GM21423 (cell line): ENCODE data around the gene USP47.

Experiments
- ATAC-seq: cut with Tn5 transposase; IDR thresholded peaks from one replicate; pipeline ENCODE4 v1.9.1; 2021; ENCODE audit warnings: mild to moderate bottlenecking, moderate library complexity; ENCODE audit not compliant: unreplicated experiment

Gene USP47

GRCh38 chr11:11963842-11964773, 122.3 kb downstream of the USP47 start:
- no peak for ATAC-seq

GRCh38 chr11:11964774-11965150, 123.0 kb downstream of the USP47 start:
- ATAC-seq, result no peak

- ATAC-seq, result no peak
Measured at GRCh38 chr11:11965192-11965591, 123.4 kb downstream of the USP47 start.

GRCh38 chr11:11965656-11966353, 124.0 kb downstream of the USP47 start:
- ATAC-seq, result no peak

- ATAC-seq, result no peak
Measured at GRCh38 chr11:11966354-11966741, 124.6 kb downstream of the USP47 start.

- ATAC-seq, result peak; percentile 92
Measured at GRCh38 chr11:11966826-11967668, 125.3 kb downstream of the USP47 start.

GRCh38 chr11:11967669-11968510, 126.1 kb downstream of the USP47 start:
- ATAC-seq, result no peak

GRCh38 chr11:11968511-11969280, 126.9 kb downstream of the USP47 start:
- no peak for ATAC-seq

GRCh38 chr11:11969380-11970215, 127.8 kb downstream of the USP47 start:
- ATAC-seq, result no peak

- ATAC-seq, result no peak
Measured at GRCh38 chr11:11970556-11970955, 128.8 kb downstream of the USP47 start.

GRCh38 chr11:11971906-11972547, 130.3 kb downstream of the USP47 start:
- ATAC-seq, result no peak

- ATAC-seq, result no peak
Measured at GRCh38 chr11:11972730-11973341, 131.1 kb downstream of the USP47 start.

GRCh38 chr11:11973361-11973800, 131.6 kb downstream of the USP47 start:
- ATAC-seq, result no peak

- ATAC-seq, result no peak
Measured at GRCh38 chr11:11973866-11974265, 132.1 kb downstream of the USP47 start.

- ATAC-seq, result no peak
Measured at GRCh38 chr11:11975201-11976092, 133.7 kb downstream of the USP47 start.

- no peak for ATAC-seq
Measured at GRCh38 chr11:11976481-11977127, 134.8 kb downstream of the USP47 start.
